ENCODE measurements around the gene APOM.

The APOM gene

DNA sequence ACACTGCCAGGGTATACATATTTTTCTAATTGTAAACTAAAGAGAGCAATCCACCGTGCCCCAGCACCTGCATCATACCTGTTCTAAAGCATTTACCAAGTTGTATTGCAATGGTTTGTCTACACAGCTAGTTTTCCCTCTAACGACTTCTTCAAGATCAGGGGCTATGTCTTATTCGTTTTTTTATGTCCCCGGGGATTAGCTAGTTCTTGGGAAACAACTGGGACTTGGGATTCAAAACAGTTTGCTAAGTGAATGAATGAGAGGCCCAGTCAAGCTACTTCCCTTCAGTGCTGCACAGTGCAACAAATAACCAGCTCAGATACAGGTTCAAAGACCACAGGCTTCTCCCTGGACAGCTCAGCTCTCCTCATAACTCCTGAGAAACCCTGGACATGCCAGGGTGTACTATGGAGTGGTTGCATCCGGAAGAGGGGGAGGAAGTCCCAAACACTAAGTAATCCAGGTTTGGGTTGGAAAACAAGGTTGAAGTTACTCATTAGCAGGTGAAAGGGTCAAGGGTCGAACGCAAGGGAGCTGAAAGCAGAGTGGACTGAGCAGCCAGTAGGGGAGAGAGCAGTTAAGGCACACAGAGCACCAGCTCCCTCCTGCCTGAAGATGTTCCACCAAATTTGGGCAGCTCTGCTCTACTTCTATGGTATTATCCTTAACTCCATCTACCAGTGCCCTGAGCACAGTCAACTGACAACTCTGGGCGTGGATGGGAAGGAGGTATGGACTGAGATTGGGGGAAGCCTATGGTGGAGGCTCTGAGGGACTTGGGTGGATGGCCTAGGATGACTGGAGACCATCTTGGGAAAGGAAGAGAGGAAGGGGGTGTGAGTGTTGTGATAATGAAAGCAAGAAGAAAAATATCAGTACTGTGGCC, at the start of gene APOM:
TSS of gene APOM (plus strand) at position 546 of the 889 bp plus-strand sequence. CDS start at position 619, 73 bp downstream.
- no peak for DNase-seq (ENCODE audit: low read depth, low spot score)

DNA sequence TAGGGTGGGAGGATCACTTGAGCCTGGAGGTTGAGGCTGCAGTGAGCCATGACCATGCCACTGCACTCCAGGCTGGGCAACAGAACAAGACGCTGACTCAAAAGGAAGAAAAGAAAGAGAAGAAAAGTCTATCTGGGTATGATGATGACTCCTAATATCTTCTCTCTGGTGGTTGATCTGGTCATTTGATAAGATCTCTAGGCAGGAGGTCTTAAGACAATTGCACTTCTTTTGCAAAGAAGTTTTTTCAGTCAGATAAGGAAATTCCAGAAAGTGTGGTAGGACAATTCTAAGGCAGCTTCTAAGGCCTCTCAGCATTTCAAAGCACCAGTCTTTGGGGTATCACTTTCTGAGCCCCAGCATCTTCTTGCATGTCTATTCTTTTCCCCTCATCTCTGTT, 48.4 kb upstream of the APOM start:
- DNase-seq (ENCODE audit: low read depth, low spot score), result no peak

DNA sequence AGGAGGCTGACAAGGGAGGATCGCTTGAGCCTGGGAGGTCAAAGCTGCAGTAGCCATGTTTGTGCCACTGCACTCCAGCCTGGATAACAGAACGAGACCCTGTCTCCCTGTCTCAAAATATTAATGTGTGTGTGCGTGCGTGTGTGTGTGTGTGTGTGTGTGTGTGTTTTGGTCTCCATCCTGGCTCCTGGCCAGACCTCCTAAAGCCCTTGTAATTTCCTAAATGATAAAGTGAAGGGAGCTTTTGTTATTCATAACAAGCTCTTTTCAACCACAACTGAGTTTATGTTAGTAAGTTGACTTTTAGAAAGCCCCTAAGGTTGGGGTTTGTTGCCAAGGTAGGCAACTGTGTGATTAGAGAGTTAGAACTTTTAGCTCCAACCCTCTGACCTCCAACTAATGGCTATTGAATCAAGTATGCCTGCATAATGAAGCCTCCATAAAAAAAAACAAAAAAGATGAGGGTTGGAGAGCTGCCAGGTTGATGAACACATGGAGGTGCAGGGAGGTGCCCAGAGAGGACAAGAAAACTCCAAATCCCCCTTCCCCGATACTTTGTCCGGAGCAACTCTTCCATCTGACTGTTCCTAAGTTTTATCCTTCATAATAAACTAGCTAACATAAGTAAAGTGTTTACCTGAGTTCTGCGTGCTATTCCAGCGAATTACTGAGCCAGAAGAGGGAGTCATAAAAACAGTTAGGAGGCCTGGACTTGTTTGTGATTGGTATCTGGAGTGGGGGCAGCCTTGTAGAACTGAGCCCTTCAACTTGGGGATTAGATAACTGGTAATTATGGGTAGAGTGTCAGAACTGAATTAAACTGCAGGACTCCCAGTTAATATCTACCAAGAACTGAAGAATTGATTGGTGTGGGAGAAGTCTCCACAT, 45.9 kb upstream of the APOM start:
- DNase-seq (ENCODE audit: low read depth, low spot score), result no peak

DNA sequence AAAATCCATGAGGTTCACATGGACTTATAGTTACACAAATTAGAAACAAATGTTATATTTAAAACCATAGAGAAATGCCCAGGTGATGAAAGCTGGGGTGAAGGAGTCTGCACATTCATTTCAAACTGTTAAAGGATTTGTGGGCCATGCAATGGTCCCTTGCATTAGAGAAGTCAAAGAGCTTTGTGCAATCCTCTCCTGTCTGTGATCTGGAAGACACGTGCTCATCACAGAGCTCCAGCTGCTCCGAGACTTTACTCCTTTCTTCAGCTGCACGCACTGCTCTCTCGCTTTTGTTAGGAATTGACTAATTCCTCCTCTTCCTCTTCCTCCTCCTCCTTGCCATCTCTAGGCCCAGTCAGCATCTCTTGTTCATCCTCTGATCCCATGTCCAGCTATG, 44.7 kb upstream of the APOM start:
- no peak for DNase-seq (ENCODE audit: low read depth, low spot score)

DNA sequence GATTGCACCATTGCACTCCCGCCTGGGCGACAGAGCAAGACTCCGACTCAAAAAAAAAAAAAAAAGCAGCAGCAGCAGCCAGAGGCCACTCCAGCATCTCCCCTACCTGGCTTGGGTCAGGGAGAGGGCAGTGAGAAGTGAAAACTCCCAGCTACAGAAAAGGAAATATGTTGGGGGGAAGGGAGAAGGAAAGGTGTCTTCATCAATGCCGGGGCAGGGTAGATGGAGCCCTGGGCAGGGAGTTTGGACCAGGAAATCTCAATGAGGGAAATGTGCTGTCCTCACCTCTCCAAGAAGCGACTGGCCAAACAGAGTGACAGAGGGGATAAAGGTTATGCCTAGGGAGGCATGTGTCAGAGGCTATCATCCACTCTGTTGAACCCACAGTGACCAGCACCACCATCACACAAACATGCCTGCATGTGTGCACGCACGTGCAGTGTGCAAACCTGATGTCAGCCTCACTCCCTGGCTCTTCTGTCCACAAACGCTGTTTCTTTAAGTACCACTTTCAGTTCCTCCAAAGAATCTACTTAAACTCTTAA, 41.5 kb upstream of the APOM start:
- no peak for DNase-seq (ENCODE audit: low read depth, low spot score)

DNA sequence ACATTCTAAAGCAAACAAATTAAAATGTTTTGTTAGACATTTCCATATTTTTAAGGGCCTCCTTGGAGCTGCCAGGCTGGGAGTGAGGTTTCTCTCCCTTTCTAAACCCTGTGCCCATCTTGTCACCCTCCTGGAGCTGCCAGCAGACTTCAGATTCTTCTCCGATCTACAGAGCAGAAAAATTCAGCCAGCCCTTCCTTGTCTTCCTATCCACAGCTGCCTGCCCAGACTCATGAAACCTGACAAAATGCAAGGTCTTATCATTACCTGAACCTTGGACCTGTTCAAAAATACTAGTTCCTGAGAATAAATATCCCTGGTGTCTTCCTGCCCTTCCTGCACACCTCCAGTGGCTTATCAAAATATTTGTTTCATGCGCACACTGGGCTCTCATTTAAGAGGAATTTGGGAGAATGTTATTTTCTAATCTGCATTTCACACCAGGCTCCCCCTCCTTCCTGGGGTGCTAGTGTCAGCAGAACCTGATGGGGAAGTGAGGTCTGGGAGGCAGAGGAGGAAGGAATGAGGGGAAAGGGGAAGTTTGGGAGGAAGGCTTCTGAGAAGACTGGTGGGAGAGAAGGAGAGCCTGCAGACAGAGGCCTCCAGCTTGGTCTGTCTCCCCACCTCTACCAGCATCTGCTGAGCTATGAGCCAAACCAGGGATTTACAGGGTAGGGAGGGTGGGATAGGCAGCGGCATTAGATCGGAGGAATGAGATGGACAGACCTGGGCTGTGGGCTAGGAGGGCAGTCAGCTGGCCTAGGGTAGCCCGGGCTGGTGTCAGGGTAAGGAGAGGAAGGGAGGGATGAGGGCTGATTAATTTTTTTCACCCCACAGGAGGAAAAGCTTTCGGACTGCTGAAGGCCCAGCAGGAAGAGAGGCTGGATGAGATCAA, 40.8 kb upstream of the APOM start, which contains the start of gene AIF1:
TSS of gene AIF1 (plus strand) at position 551 of the 895 bp plus-strand sequence. CDS start at position 647, 96 bp downstream.
- DNase-seq (ENCODE audit: low read depth, low spot score), result no peak

DNA sequence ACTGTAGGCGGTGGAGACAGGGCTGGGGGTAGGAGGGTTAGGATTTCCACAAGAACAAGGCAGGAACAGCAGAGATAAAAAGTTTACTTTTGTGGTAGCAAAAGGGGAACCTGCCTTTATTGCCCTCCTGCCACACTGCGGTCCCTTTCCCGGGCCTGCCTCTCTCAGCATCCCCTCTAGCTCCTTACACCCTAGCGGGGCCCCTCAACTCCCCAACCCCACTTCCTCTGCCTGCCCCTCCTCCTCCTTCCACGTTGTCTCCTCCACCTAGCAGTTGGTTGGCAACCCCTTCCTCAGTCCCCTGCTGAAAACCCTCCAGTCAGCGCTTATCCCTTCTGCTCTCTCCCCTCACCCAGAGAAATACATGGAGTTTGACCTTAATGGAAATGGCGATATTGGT, 39.9 kb upstream of the APOM start:
- no peak for DNase-seq (ENCODE audit: low read depth, low spot score)

DNA sequence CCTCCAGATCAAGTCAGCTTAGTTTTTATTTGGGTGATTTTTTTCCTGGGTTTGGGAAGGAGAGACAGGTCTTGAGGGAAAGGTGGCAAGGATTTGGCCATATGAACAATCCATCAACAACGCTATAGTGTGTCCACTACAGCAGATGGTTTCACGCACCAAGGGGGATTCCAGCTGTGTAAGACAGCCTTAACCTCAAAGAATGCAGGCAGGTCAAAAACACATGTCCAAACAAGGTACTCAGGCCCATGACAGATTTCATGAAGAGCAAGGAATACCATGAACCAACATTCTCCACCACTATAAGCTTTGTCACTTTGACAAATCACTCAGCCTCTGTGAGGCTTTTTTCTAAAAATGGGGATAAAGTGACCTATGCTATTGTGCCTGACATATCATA, 38.7 kb upstream of the APOM start:
- DNase-seq (ENCODE audit: low read depth, low spot score), result no peak

DNA sequence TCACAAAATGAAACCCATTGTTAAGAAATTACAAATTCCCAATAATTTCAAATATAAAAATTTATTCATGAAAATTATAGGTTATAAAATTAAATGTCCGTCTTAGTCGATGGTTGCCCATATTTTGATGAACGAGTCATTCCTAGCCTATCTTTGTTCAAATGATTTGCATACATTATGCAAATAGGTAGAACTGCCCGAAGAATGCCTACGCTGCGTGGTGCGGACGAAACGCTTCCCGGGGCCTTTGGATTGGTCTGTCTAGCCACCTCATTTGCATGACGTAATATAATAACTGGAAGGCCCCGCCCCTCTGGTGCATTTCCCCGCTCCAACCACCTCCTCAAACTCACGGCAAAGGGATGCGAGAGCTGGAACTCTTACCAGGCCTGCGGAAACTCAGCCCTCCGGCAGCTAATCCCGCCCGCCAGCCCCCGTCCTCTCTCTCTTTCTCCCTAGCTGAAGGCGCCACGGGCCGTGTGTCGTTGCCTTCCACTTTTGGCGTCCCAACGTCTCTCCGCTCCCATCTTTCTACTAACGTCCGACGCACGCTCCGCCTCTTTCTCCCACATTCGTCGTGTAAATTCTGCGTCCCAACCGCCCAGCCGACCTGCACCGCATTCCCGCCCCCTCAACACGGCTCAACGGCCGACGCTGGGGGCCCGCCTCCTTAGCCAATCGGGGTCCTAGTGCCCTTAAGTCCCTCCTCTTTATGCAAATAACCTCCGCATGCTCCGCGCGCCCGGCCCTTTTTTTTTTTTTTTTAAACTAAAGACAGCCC, 35.7 kb upstream of the APOM start:
- peak; percentile 99 for DNase-seq (ENCODE audit: low read depth, low spot score)

DNA sequence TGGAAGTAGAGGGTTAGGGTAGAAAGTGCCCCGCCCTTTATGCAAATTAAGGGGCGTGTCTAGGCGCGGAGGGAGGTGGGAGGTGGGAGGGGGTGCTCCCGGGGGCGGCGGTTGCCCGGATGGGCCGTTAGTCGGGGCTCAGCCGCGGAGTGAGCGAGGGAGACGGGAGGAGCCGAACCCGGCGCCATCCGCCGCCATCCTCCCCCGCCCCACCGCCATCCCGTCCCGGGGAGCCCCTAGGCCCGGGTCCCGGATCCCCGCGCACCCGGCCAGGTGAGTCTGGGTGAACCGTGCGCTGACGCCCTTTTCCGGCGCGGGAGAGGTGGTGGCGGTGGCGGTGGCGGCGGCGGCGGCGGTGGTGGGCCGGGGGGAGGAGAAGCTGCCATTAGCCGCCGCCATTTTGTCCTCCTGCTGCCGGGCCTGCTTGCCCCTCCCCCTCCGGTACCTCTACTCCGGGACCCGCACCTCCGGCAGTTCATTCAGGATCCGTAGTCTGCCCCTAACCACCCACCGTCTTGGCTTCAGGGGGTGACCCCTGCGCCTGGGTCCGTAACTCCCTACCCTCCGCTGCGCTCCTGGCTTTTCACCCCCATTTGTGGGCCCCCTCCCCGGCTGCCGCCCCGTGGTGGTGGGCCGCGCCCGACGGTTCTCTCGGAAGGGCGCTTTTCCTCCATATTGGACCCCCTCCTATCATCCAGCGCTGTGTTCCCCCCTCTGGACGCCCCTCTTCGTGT, 34.9 kb upstream of the APOM start, which contains the start of gene PRRC2A:
TSS of gene PRRC2A (plus strand) at position 130 of the 734 bp plus-strand sequence. CDS start 2,075 bp downstream, outside the sequence.
- DNase-seq (ENCODE audit: low read depth, low spot score), result no peak

DNA sequence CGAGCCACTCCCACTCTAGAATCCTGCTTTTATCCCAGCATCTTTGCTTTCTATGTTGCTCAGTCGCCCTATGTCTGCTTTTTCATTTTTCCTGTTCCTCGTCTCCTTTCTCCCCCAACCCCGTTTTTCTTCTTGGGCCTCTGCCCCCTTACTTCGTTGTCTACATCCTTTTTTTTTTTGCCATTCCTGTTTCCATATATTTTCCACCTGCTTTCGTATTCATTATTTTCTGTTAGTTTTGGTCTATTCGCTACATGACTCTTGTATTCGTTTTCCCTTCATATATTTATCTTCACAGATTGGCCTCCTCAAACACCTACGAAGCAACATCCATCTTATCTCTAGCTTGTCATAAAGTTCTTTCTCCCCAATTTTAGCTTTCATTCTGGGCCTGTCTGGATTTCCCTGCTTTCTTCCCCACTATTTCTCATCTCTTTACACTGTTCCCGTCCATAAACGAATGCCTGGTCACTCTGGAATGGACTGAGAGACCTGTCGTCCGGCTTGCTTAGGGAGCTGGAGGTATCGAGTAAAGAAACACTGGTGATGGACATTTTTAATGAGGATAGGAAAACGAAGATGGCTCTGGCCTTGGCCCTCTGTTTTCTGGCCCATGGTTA, 34.3 kb upstream of the APOM start:
- peak; percentile 21 for DNase-seq (ENCODE audit: low read depth, low spot score)

DNA sequence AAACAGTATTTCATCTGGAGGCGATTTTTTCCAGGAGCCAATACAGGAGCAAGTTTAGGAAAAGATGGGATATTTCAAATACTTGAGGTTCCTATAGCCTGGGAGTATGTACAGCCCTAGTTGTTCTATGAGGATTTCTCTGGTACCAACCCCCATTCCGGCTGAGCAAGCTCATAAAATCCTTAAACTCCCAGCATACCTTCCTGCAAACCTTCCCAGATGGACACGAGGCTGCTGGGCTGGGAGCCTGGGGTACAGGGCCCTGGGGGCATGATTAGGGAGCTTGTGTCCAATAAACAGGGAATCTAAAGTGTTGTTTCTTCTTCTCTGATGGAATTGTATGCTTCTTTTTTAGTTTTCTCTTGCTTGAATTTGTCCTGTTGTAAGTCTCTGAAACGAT, 33.7 kb upstream of the APOM start:
- peak; percentile 44 for DNase-seq (ENCODE audit: low read depth, low spot score)

DNA sequence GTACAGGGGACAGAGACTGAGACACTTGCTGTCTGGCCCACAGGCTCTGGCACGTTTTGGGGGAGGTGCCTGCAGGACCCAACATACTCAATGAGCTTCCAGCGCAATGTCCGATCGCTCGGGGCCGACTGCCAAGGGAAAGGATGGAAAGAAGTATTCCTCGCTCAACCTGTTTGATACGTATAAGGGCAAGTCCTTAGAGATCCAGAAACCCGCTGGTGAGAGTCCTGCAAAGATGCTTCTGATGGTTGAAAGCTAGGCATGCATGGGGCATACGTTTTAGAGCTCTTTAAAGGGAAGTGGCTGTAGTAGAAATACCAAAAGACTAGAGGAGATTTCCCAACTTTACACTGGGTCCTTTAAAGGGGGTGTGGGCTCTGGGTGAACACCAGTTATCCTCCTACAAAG, 33.0 kb upstream of the APOM start:
- peak; percentile 11 for DNase-seq (ENCODE audit: low read depth, low spot score)

DNA sequence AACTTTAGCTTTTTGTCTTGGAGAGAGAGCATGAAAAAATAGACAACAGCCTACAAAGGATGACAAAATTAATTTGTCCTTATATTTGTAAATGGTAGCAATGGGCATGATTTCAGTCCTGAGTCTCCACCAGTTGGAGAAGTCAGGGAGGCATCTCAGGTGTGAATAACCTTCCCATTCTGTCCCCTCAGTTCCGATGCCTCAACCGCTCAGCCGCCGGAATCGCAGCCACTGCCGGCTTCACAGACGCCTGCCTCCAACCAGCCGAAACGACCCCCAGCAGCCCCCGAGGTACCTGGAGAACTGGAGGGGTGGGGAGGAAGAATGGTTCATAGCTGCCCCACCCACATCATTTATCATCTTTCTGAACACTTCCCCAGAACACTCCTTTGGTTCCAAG, 31.6 kb upstream of the APOM start:
- no peak for DNase-seq (ENCODE audit: low read depth, low spot score)

DNA sequence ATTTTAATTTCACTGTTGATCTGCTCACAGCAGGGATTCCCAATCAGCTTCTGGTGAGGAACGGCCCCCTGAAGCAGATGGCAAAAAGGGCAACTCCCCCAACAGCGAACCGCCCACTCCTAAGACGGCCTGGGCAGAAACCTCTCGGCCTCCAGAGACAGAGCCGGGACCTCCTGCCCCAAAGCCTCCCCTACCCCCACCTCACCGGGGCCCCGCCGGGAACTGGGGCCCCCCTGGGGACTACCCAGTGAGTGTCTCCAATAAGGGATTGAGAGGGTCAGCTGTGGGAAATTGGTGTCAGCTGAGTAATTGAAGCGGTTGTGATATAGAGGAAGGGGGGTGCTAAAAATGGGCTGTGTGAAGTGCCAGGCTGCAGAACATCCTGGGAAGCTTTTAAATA, 28.7 kb upstream of the APOM start:
- no peak for DNase-seq (ENCODE audit: low read depth, low spot score)

DNA sequence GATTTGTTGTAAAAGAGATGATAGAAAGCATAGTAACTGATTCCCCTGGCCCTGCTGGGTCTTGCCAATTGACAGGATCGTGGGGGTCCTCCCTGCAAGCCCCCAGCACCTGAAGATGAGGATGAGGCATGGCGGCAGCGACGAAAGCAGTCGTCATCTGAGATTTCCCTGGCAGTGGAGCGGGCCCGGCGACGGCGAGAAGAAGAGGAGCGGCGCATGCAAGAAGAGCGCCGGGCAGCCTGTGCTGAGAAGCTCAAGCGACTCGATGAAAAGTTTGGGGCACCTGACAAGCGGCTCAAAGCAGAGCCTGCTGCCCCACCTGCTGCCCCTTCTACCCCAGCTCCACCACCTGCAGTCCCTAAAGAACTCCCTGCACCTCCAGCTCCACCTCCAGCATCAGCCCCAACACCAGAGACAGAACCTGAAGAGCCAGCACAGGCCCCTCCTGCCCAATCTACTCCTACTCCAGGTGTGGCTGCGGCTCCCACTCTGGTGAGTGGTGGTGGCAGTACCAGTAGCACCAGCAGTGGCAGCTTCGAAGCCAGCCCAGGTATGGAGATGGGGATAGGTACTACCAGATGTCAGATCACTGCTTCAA, 27.9 kb upstream of the APOM start:
- no peak for DNase-seq (ENCODE audit: low read depth, low spot score)

DNA sequence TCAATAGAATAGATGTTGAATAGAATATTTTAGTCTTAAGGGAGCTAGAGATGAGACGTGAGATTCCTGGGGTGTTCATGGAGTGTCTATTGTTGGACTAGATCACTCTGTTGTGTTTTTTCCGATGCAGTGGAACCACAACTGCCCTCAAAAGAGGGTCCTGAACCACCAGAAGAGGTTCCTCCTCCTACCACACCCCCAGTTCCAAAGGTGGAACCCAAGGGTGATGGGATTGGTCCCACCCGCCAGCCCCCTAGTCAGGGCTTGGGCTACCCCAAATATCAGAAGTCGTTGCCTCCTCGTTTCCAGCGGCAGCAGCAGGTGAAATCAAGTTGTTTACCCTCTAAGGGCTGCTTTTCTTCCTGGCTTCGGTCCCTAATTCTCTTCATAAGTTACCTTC, 26.7 kb upstream of the APOM start:
- DNase-seq (ENCODE audit: low read depth, low spot score), result no peak

DNA sequence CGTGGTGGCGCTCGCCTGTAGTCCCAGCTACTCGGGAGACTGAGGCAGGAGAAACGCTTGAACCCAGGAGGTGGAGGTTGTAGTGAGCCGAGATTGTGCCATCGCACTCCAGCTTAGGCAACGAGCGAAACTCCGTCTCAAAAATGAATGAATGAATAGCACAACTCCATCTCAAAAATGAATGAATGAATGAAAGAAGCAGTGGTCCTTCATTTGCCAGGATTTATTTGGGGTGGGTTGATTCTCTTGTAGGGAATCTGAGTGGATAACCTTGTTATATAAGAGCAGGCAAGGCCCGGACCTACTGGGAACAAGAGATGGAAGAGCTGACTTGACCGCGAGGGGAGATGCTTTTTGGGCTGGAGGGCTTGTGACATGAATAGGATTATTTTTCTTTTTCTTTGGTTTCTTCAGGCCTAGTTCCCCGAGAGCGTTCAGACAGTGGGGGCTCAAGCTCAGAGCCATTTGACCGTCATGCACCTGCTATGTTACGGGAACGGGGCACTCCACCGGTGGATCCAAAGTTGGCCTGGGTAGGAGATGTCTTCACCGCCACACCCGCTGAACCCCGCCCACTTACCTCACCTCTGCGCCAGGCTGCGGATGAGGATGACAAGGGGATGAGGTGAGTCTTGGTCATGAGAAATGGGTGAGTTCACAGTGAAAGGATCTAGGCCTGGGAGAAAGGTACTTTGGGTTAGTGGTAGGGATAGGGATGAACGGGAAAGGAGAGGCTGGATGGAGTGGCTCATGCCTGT, 25.3 kb upstream of the APOM start:
- no peak for DNase-seq (ENCODE audit: low read depth, low spot score)

All from astrocyte of the hippocampus (primary cell).